Mesenchymal stem cell (in vitro differentiated cells and primary cell): ENCODE results near the gene COL6A5.

Experiments
- DNase-seq: peaks from one replicate; pipeline ENCODE4 v3.0.0-alpha.2; 2013
- H2AFZ ChIP-seq: one replicate; pipeline ENCODE4 v1.6.1; 2013; ENCODE audit warnings: low read depth, mild to moderate bottlenecking, control low read depth, inconsistent platforms, low read length, moderate library complexity
- H2AK5ac ChIP-seq: 2 replicates; pipeline ENCODE4 v1.6.1; 2013; ENCODE audit warnings: low read length, moderate library complexity, mild to moderate bottlenecking, inconsistent platforms; ENCODE audit not compliant: severe bottlenecking
- H2BK120ac ChIP-seq: one replicate; pipeline ENCODE4 v1.6.1; 2013; ENCODE audit warnings: low read depth, mild to moderate bottlenecking, inconsistent platforms, low read length, moderate library complexity
- H2BK12ac ChIP-seq, 2 experiments: one replicate each; pipeline ENCODE4 v1.6.1; 2013; ENCODE audit warnings: inconsistent platforms in 2 of 2, low read length in 2 of 2, mild to moderate bottlenecking in 2 of 2, moderate library complexity in 2 of 2, control low read depth in 1 of 2
- H2BK15ac ChIP-seq: one replicate; pipeline ENCODE4 v1.6.1; 2013; ENCODE audit warnings: mild to moderate bottlenecking, low read depth, inconsistent platforms; ENCODE audit not compliant: poor library complexity, severe bottlenecking
- H2BK5ac ChIP-seq: 2 replicates; pipeline ENCODE4 v1.6.1; 2013; ENCODE audit warnings: low read depth, mild to moderate bottlenecking, low read length, control low read depth, inconsistent platforms; ENCODE audit not compliant: poor library complexity, severe bottlenecking
- H3K14ac ChIP-seq, 2 experiments: one replicate each; pipeline ENCODE4 v1.6.1; 2013; ENCODE audit warnings: inconsistent platforms in 2 of 2, low read length in 2 of 2, control low read depth in 1 of 2, mild to moderate bottlenecking in 1 of 2, moderate library complexity in 1 of 2
- H3K18ac ChIP-seq, 2 experiments: one replicate each; pipeline ENCODE4 v1.6.1; 2013; ENCODE audit warnings: inconsistent platforms in 2 of 2, low read length in 2 of 2, control low read depth in 1 of 2, low read depth in 1 of 2, mild to moderate bottlenecking in 1 of 2
- H3K23ac ChIP-seq, 2 experiments: one replicate each; pipeline ENCODE4 v1.6.1; 2013; ENCODE audit warnings: inconsistent platforms in 2 of 2, low read length in 2 of 2, mild to moderate bottlenecking in 2 of 2, moderate library complexity in 2 of 2, control low read depth in 1 of 2
- H3K27ac ChIP-seq: 2 replicates; pipeline ENCODE4 v1.5.1; 2013; ENCODE audit warnings: mild to moderate bottlenecking, moderate library complexity, low read length, control low read depth, inconsistent platforms; ENCODE audit not compliant: poor library complexity, severe bottlenecking
- H3K27me3 ChIP-seq, 2 experiments: 2 replicates each; pipeline versions ENCODE4 v1.6.1 to v1.7.0; 2013; ENCODE audit warnings: low read length in 2 of 2, mild to moderate bottlenecking in 2 of 2, moderate library complexity in 2 of 2, control low read depth in 1 of 2, inconsistent platforms in 1 of 2; ENCODE audit not compliant: control insufficient read depth in 1 of 2, insufficient read depth in 1 of 2
- H3K36me3 ChIP-seq, 2 experiments: 2 replicates each; pipeline versions ENCODE4 v1.6.1 to v1.7.0; 2013; ENCODE audit warnings: low read length in 2 of 2, control low read depth in 1 of 2, inconsistent platforms in 1 of 2, low read depth in 1 of 2, mild to moderate bottlenecking in 1 of 2; ENCODE audit not compliant: insufficient read depth in 2 of 2, control insufficient read depth in 1 of 2
- H3K4ac ChIP-seq, 2 experiments: one replicate each; pipeline ENCODE4 v1.6.1; 2013; ENCODE audit warnings: inconsistent platforms in 2 of 2, low read length in 2 of 2, mild to moderate bottlenecking in 2 of 2, moderate library complexity in 2 of 2, control low read depth in 1 of 2, low read depth in 1 of 2
- H3K4me1 ChIP-seq: 2 replicates; pipeline ENCODE4 v1.6.1; 2013; ENCODE audit warnings: low read depth, low read length, control low read depth; ENCODE audit not compliant: control insufficient read depth, insufficient read depth
- H3K4me2 ChIP-seq: 2 replicates; pipeline ENCODE4 v1.6.1; 2013; ENCODE audit warnings: low read length, mild to moderate bottlenecking, inconsistent platforms; ENCODE audit not compliant: poor library complexity, severe bottlenecking
- H3K4me3 ChIP-seq, 2 experiments: 2 replicates each; pipeline versions ENCODE4 v1.5.1 to v1.7.0; 2013; ENCODE audit warnings: low read length in 2 of 2, mild to moderate bottlenecking in 2 of 2, control low read depth in 1 of 2, low read depth in 1 of 2; ENCODE audit not compliant: insufficient read depth in 1 of 2
- H3K79me1 ChIP-seq: replicated peaks from 2 replicates; pipeline ENCODE4 v1.6.1; 2013; ENCODE audit warnings: mild to moderate bottlenecking, control low read depth, low read length, inconsistent platforms; ENCODE audit not compliant: poor library complexity, severe bottlenecking
- H3K9ac ChIP-seq: 2 replicates; pipeline ENCODE4 v1.7.0; 2013; ENCODE audit warnings: mild to moderate bottlenecking, low read length, moderate library complexity
- H3K9me3 ChIP-seq: 2 replicates; pipeline ENCODE4 v1.7.0; 2013; ENCODE audit warnings: mild to moderate bottlenecking, low read length; ENCODE audit not compliant: control insufficient read depth
- H4K8ac ChIP-seq: one replicate; pipeline ENCODE4 v1.6.1; 2013; ENCODE audit warnings: inconsistent platforms, mild to moderate bottlenecking, low read length, moderate library complexity
- H4K91ac ChIP-seq: one replicate; pipeline ENCODE4 v1.6.1; 2013; ENCODE audit warnings: mild to moderate bottlenecking, low read length, inconsistent platforms
- WGBS: methylation state at CpG from one replicate; pipeline ENCODE4 v1.1.7; 2013; ENCODE audit warnings: mixed read lengths; 5-methylcytosine and 5-hydroxymethylcytosine counted together

The COL6A5 gene

DNA sequence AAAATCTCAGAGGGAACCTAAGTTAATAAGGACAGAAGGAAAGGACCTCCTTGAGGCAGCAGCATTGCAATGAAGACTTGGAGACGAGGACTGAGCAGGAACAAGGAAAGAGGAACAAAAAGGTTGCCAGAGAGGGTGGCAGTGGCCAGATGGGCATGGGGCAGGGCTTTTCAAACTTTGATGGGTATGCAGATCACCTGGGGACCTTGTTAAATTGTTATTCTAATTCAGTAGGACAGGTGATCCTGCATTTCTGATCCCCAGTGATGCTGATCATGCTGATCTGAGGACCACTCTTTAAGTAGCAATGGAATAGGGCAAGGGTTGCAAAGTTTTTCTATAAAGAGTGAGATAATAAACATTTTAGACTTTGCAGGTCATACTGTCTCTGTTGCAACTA lies 182.6 kb downstream of the COL6A5 start:
- Histone ChIP-seq H2AFZ (no peak overlapping the region), H4K8ac (no peak overlapping the region), H3K27me3 (peaks cover 7 to 13% of the 10 kb centered on the region in 2 experiments), H4K91ac (no peak overlapping the region), H3K9ac (no peak overlapping the region), H3K23ac (no peak overlapping the region), H3K4me3 (no peak overlapping the region), H3K27ac (no peak overlapping the region), H3K4ac (no peak overlapping the region), H2BK120ac (no peak overlapping the region), H2BK15ac (no peak overlapping the region), H3K4me2 (no peak overlapping the region), H2BK5ac (no peak overlapping the region), H3K14ac (no peak overlapping the region), H3K79me1 (no peaks in the 10 kb centered on the region), H3K4me1 (no peaks in the 10 kb centered on the region), H3K18ac (no peak overlapping the region), H2BK12ac (no peak overlapping the region), H3K9me3 (no peaks in the 10 kb centered on the region), H3K36me3 (no peaks in the 10 kb centered on the region), H2AK5ac (no peak overlapping the region)
- DNase-seq: no peak
- 59% methylated on average over 1 of the region's 1 CpG for WGBS

DNA sequence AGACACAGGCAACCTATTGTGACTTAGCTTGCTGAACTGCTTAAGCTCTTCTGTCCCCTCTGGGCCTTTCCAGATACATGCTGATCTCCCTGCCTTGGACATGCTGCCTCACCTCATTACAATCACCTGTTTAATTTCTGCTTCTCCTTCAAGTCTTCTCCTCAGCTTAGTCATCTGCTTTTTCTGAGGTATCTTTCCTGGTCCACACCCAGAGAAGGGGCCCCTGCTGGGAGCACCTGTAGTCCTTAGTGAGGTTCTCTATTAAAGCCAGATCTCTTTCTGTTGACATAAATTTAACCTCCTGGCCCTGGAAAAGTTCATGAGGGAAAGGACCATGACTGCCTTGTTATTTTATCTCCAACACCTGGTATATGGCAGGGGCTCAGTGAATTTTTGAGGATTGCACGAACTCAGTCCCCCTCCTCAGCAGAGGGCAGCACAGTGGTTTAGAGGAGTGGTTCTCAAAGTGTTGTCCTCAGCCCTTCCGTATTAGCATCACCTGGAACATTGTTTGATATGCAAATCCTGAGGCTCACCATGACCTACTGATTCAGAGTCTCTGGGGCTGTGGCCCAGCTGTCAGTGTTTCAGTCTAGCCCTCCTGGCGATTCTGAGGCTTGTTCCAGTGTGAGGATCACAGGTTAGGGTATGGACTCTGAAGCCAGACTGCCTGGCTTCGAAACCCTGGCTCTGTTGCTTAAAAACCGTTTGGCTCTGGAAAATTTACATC lies 184.2 kb downstream of the COL6A5 start:
- Histone ChIP-seq H3K4me2 (no peak overlapping the region), H3K36me3 (no peaks in the 10 kb centered on the region), H2BK5ac (no peak overlapping the region), H2BK15ac (no peak overlapping the region), H2AK5ac (no peak overlapping the region), H3K9me3 (no peaks in the 10 kb centered on the region), H3K14ac (no peak overlapping the region), H3K79me1 (no peaks in the 10 kb centered on the region), H2BK120ac (no peak overlapping the region), H2BK12ac (no peak overlapping the region), H3K23ac (no peak overlapping the region), H3K4ac (no peak overlapping the region), H3K27me3 (peaks cover 2 to 5% of the 10 kb centered on the region in 2 experiments), H3K27ac (no peak overlapping the region), H3K18ac (no peak overlapping the region), H4K8ac (no peak overlapping the region), H2AFZ (no peak overlapping the region), H3K4me3 (no peak overlapping the region), H3K9ac (no peak overlapping the region), H4K91ac (no peak overlapping the region), H3K4me1 (no peaks in the 10 kb centered on the region)
- 62% methylated on average over 4 of the region's 5 CpGs for WGBS
- no peak for DNase-seq

DNA sequence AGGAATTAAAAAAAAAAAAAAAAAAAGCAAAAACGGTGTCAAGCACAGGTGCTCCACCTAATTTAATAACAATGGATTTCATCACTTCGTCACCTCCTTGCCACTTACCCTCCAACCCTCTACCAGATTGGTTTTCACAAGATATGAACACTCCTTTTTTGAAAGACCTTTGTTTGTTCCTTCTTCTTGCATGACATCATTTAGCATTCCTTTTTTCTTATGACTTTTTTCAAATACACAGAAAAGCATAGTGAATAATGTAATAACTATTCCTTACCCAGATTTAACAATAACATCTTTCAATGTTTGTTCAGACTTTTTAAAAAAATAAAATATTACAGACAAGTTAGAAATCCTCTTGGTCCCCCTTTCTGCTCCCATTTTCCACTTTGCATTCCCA lies 187.8 kb downstream of the COL6A5 start:
- Histone ChIP-seq H4K91ac (no peak overlapping the region), H3K4me2 (no peak overlapping the region), H3K27me3 (no peaks in the 10 kb centered on the region), H3K9me3 (no peaks in the 10 kb centered on the region), H2BK5ac (no peak overlapping the region), H3K4ac (no peak overlapping the region), H3K4me3 (no peak overlapping the region), H3K36me3 (no peaks in the 10 kb centered on the region), H3K18ac (no peak overlapping the region), H3K9ac (no peak overlapping the region), H2BK120ac (no peak overlapping the region), H2BK12ac (no peak overlapping the region), H3K27ac (no peak overlapping the region), H3K4me1 (no peaks in the 10 kb centered on the region), H3K14ac (no peak overlapping the region), H4K8ac (no peak overlapping the region), H2AK5ac (no peak overlapping the region), H2BK15ac (no peak overlapping the region), H3K23ac (no peak overlapping the region), H2AFZ (no peak overlapping the region), H3K79me1 (no peaks in the 10 kb centered on the region)
- 61% methylated on average over 2 of the region's 2 CpGs for WGBS
- DNase-seq: no peak
